AG04450 (cell line): ENCODE measurements around the gene ATP6V0A1. TPM values are rescaled to one million over a fixed set of nuclear protein-coding genes. Genes with fewer than 3 reads are reported as not detected.

Experiments
- CTCF ChIA-PET: fragments of 300-600, 350-600 bp; formaldehyde crosslinking; extraction: SDS; loops from one replicate; lab custom pipeline; 2022; ENCODE audit warnings: antibody characterized with exemption, inconsistent platforms; lab: Charles Lee
- POLR2A ChIA-PET: fragments of 350-600 bp; formaldehyde crosslinking; extraction: SDS; loops from one replicate; lab custom pipeline; 2021; ENCODE audit warnings: antibody characterized with exemption, inconsistent platforms; lab: Yijun Ruan, JAX
- DNase-seq: peaks from one replicate; pipeline ENCODE4 v3.0.0-alpha.2; 2011; ENCODE audit warnings: low read depth, low spot score
- H3K27ac ChIP-seq: one replicate; pipeline ENCODE4 v1.5.1; 2012; ENCODE audit warnings: low read depth, low read length, control low read depth
- H3K27me3 ChIP-seq: one replicate; pipeline ENCODE4 v1.6.0; 2012; ENCODE audit warnings: low read length; ENCODE audit not compliant: control insufficient read depth, insufficient read depth
- H3K4me3 ChIP-seq: 2 replicates; pipeline ENCODE4 v1.5.1; 2011; ENCODE audit warnings: mild to moderate bottlenecking, low read depth, low read length, control low read depth
- H3K9me3 ChIP-seq: 2 replicates; pipeline ENCODE4 v1.5.1; 2012; ENCODE audit warnings: low read length; ENCODE audit not compliant: control insufficient read depth, insufficient read depth
- polyA plus RNA-seq: library from polyadenylated mRNA; depleted of rRNA; stranded (reverse); fragments of >200 nt; gene quantifications from 2 replicates; pipeline ENCODE4 v1.2.3, GENCODE V29; 2011
- TF ChIP-seq, protein P1 (sequence below): IDR thresholded peaks from 2 replicates; pipeline ENCODE4 v1.5.1; 2011; ENCODE audit warnings: low read depth, low read length, control low read depth, inconsistent platforms

The ATP6V0A1 gene
- polyA plus RNA-seq, 1 experiment: 22.3 TPM

DNA sequence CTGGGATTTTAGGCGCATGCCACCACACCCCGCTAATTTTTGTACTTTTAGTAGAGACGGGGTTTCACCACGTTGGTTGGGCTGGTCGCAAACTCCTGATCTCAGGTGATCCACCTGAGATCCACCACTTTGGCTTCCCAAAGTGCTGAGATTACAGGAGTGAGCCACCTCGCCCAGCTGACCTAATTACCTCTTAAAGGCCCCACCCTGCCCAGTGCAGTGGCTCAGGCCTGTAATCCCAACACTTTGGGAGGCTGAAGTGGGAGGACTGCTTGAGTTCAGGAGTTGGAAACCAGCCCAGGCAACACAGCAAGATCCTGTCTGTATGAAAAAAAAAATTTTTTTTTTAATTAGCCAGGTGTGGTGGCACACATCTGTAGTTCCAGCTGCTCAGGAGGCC, 100.4 kb downstream of the ATP6V0A1 start:
- Histone ChIP-seq H3K27me3 (no peaks in the 10 kb centered on the region), H3K27ac (no peak overlapping the region), H3K9me3 (no peaks in the 10 kb centered on the region; the same call in 1 of the 2 replicates), H3K4me3 (no peak overlapping the region)
- ChIA-PET CTCF (interaction anchor here (0.7 kb wide), 1 partner anchor 130 kb away, joined by 3 read pairs; no protein-coding TSS in a partner anchor), POLR2A (no interaction called here)
- TF ChIP-seq, protein P1, sequence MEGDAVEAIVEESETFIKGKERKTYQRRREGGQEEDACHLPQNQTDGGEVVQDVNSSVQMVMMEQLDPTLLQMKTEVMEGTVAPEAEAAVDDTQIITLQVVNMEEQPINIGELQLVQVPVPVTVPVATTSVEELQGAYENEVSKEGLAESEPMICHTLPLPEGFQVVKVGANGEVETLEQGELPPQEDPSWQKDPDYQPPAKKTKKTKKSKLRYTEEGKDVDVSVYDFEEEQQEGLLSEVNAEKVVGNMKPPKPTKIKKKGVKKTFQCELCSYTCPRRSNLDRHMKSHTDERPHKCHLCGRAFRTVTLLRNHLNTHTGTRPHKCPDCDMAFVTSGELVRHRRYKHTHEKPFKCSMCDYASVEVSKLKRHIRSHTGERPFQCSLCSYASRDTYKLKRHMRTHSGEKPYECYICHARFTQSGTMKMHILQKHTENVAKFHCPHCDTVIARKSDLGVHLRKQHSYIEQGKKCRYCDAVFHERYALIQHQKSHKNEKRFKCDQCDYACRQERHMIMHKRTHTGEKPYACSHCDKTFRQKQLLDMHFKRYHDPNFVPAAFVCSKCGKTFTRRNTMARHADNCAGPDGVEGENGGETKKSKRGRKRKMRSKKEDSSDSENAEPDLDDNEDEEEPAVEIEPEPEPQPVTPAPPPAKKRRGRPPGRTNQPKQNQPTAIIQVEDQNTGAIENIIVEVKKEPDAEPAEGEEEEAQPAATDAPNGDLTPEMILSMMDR: no peak
- no peak for DNase-seq

- Histone ChIP-seq H3K27me3 (no peaks in the 10 kb centered on the region), H3K4me3 (no peak overlapping the region), H3K9me3 (no peaks in the 10 kb centered on the region; the same call in 1 of the 2 replicates), H3K27ac (no peak overlapping the region)
- ChIA-PET CTCF (no interaction called here), POLR2A (no interaction called here)
- no peak for DNase-seq
- TF ChIP-seq, protein P1: no peak
These were observed 101.6 kb downstream of the ATP6V0A1 start for GRCh38 chr17:42560246-42560645.

DNA sequence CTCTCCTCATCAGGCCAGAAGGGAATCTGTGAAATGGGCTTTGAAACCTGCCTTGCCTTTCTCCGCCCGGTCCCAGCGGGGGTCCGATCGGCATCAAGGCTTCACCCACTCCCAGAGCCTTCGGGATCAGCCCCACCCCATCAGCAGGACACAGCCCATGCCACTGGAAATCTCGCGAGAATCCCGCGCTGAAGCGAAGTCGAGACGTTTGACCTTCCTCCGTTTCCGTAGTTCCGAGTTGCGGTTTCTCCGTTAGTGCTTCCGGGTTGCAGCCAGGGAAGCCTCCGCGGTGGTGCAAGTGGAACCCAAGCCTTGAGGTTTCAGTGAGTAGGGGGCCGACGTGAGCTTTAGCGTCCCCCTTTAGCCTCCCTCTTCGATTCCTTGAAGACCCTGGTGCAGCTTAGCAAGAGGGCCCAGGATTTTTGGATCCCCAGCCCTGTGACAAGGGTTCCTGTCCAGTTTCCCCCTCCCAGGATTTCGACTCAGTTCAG, 103.3 kb downstream of the ATP6V0A1 start, which contains the start of gene COASY:
Gene COASY (plus strand): TSS at position 252 of the 491 bp plus-strand sequence. CDS start 475 bp downstream, outside the sequence.
- H3K27ac ChIP-seq: peak within 1 kb of the TSS; percentile 88
- H3K9me3 ChIP-seq: no peaks in the 10 kb centered on the region; the same call in 1 of the 2 replicates
- H3K4me3 ChIP-seq: peak within 1 kb of the TSS; percentile 94
- ChIA-PET CTCF (interaction anchor here (0.7 kb wide), 1 partner anchor 16 kb away, joined by 3 read pairs; no protein-coding TSS in a partner anchor), POLR2A (no interaction called here)
- no peaks in the 10 kb centered on the region for H3K27me3 ChIP-seq
- TF ChIP-seq, protein P1: no peak
- DNase-seq: peak; percentile 95

DNA sequence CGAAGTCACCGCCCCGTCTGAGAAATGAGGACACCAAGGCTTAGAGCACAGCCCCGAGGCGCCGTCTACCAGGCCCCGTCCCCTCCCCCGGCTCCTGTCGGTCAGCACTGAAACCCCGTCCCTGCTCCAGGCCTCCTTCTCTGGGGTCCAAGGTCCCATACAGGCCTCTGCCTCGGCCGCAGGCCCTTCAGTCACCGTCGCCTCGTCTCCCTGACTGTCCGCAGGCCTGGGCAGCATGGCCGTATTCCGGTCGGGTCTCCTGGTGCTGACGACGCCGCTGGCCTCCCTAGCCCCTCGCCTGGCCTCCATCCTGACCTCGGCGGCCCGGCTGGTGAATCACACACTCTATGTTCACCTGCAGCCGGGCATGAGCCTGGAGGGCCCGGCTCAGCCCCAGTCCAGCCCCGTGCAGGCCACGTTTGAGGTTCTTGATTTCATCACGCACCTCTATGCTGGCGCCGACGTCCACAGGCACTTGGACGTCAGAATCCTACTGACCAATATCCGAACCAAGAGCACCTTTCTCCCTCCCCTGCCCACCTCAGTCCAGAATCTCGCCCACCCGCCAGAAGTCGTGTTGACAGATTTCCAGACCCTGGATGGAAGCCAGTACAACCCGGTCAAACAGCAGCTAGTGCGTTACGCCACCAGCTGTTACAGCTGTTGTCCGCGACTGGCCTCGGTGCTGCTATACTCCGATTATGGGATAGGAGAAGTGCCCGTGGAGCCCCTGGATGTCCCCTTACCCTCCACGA, 103.9 kb downstream of the ATP6V0A1 start:
- Histone ChIP-seq H3K9me3 (peaks cover 5% of the 10 kb centered on the region; the same call in 1 of the 2 replicates), H3K4me3 (peak overlapping the region; percentile 94), H3K27me3 (no peaks in the 10 kb centered on the region), H3K27ac (peak overlapping the region; percentile 88)
- ChIA-PET POLR2A (interaction anchor here (0.7 to 0.9 kb wide), 2 partner anchors 15 to 651 kb away, joined by 3 read pairs; partner anchors contain the start of gene PSMC3IP), CTCF (interaction anchor here (0.7 to 1.1 kb wide), 2 partner anchors 15 to 16 kb away, joined by 3 to 4 read pairs; partner anchors contain the start of gene PSMC3IP)
- TF ChIP-seq, protein P1: no peak
- DNase-seq: no peak

DNA sequence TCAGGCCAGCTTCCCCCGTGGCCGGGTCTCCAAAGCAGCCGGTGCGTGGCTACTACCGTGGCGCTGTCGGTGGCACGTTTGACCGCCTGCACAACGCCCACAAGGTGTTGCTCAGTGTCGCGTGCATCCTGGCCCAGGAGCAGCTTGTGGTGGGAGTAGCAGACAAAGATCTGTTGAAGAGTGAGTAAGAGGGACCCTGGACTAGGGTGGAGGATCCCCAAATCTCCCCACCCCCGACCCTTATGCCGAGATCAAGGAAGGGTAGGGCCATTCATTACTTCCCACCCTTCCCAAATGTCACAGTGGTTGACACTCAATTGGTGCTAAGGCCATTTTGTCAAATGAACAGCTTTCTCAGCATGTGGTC, 104.4 kb downstream of the ATP6V0A1 start:
- POLR2A ChIA-PET: interaction anchor here (0.7 to 0.9 kb wide), 3 partner anchors 14 to 651 kb away, joined by 3 read pairs; partner anchors contain the start of gene PSMC3IP

More for the DNA sequence above, 104.4 kb downstream of the ATP6V0A1 start:
- Histone ChIP-seq H3K4me3 (peak overlapping the region; percentile 94), H3K27me3 (no peaks in the 10 kb centered on the region), H3K9me3 (peaks cover 5% of the 10 kb centered on the region; the same call in 1 of the 2 replicates), H3K27ac (peak overlapping the region; percentile 88)
- CTCF ChIA-PET: interaction anchor here (0.5 to 1.1 kb wide), 3 partner anchors 15 to 601 kb away, joined by 4 to 5 read pairs (median 4); partner anchors contain the start of gene PSMC3IP
- TF ChIP-seq, protein P1: no peak
- no peak for DNase-seq
